Mucosa of descending colon (tissue), 3 donors: ENCODE measurements around the gene MAGI1. TPM values are rescaled to one million over a fixed set of nuclear protein-coding genes. Genes with fewer than 3 reads are reported as not detected.
"Not testable (repeated sequence)": the region's sequence is repeated elsewhere in the genome, so short reads cannot be mapped to it uniquely, and the experiment has no call there.

Experiments used
- ATAC-seq: fragments of 200-7000 bp; cut with Tn5 transposase; one replicate; pipeline ENCODE4 v1.9.1; 2020; ENCODE audit warnings: mild to moderate bottlenecking, moderate library complexity
- DNase-seq, 3 donors: peaks; one replicate each; pipeline ENCODE4 v3.0.0-alpha.2; 2020
- H3K36me3 ChIP-seq: fragments of 200-600 bp; one replicate; pipeline ENCODE4 v1.8.0; 2021; ENCODE audit warnings: low read depth, mild to moderate bottlenecking
- H3K4me1 ChIP-seq: fragments of 200-600 bp; one replicate; pipeline ENCODE4 v1.8.0; 2021; ENCODE audit warnings: low read depth, mild to moderate bottlenecking
- H3K4me3 ChIP-seq: fragments of 200-600 bp; one replicate; pipeline ENCODE4 v1.8.0; 2021; ENCODE audit warnings: mild to moderate bottlenecking
- H3K9me3 ChIP-seq: fragments of 200-600 bp; one replicate; pipeline ENCODE4 v1.8.0; 2021; ENCODE audit warnings: mild to moderate bottlenecking
- intact Hi-C, 2 donors: fragments of 100-400 bp; cut with DNase I in 1 of 2; cut with micrococcal nuclease in 1 of 2; formaldehyde crosslinking; loops; one replicate each; pipeline versions ENCODE4 v1.11.0 to v1.11.1; 2022; cut with DNase I, micrococcal nuclease
- total RNA-seq, 3 donors: library from RNA; stranded (reverse); fragmentation: NEBNext Ultra II Directional in 2 of 3; extraction: Animal tissue kit (Norgen Biotek cat#: 25700) in 2 of 3; gene quantifications; one replicate each; pipeline versions ENCODE4 v1.2.1 to v1.2.4, GENCODE V29; 2021 to 2023
- TF ChIP-seq, protein P1 (sequence below): fragments of 200-600 bp; IDR thresholded peaks from one replicate; pipeline ENCODE4 v1.8.0; 2022; ENCODE audit warnings: antibody characterized with exemption, mild to moderate bottlenecking
- donor health status: DM: no; HTN: no; CAD: no; lungs with moderate emphysema.
- donor health status: DM: no; HTN: no; CAD: no.
- donor health status: DM: no; HTN: yes; CAD: no.

The MAGI1 gene
- total RNA-seq, 3 donors from 2014 or later = 41.9 to 59.6 (median 45.6) TPM

DNA sequence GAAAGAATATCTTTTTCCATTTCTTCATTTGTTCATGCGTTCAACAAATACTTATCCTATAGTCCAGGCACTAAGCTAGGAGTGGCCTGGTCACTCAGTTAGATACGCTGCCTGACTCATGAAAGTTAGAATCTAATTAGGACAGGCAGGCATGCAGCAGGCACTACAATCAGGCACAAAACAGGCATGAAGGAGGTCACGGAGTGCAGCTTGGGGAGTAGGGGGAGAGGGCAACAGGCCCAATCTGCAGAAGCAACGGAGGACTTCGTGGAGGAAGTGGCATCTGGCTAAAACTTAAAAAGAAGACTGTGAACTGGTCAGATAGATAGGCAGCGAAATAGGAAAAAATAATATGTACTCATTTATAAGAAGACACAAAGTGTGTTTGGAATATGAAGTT lies 420.9 kb downstream of the MAGI1 start:
- TF ChIP-seq, protein P1, sequence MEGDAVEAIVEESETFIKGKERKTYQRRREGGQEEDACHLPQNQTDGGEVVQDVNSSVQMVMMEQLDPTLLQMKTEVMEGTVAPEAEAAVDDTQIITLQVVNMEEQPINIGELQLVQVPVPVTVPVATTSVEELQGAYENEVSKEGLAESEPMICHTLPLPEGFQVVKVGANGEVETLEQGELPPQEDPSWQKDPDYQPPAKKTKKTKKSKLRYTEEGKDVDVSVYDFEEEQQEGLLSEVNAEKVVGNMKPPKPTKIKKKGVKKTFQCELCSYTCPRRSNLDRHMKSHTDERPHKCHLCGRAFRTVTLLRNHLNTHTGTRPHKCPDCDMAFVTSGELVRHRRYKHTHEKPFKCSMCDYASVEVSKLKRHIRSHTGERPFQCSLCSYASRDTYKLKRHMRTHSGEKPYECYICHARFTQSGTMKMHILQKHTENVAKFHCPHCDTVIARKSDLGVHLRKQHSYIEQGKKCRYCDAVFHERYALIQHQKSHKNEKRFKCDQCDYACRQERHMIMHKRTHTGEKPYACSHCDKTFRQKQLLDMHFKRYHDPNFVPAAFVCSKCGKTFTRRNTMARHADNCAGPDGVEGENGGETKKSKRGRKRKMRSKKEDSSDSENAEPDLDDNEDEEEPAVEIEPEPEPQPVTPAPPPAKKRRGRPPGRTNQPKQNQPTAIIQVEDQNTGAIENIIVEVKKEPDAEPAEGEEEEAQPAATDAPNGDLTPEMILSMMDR = no peak
- no peaks in the 10 kb centered on the region for H3K4me1 ChIP-seq
- ATAC-seq = no peak

DNA sequence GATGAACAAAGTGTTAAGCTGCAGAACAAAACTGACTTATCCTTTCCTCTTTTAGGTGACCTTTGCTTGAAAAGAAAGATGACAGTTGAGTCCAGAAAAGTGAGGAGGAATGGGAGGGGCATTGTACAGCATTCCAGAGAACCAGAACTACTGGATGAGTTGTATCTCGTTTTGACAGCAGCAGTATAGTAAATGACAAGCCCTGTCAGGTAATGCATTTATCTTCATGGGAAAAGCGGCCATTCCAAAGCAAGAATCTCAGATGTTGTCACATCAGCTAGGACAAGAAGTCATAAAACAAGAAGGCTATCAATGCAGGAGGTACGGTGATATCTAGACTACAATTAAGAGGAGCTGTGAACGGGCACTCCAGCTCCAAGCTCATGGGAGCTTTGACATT lies 421.5 kb downstream of the MAGI1 start:
- Histone ChIP-seq H3K4me3 (no peak overlapping the region), H3K36me3 (no peaks in the 10 kb centered on the region), H3K9me3 (no peaks in the 10 kb centered on the region), H3K4me1 (no peaks in the 10 kb centered on the region)
- TF ChIP-seq, protein P1 = no peak
- ATAC-seq (no peak), DNase-seq (no peak)
- intact Hi-C loops = no loop called here

More for the DNA sequence above, 420.9 kb downstream of the MAGI1 start:
- Histone ChIP-seq H3K36me3 (no peaks in the 10 kb centered on the region), H3K9me3 (no peaks in the 10 kb centered on the region), H3K4me3 (no peak overlapping the region)
- intact Hi-C loops = no loop called here
- no peak for DNase-seq

DNA sequence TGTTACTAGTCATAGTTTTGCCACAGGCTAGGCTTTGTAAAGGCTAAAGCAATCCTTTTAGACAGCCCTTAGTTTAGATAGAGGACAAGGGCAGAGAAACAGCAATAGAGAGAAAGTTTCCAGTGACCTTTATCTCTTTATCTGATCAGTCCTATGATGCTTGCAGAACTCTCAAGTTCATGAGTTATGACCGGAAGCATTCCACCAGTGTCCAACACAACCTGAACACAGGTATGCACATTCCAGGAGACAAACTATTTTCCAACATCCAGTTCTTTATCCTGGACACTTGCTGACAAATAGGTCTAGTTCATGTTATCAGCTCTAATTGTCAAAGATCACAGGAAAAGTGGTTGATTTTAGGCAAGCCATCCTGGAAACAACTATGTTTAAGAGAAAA lies 422.2 kb downstream of the MAGI1 start:
- no peak for ATAC-seq
- DNase-seq = no peak

DNA sequence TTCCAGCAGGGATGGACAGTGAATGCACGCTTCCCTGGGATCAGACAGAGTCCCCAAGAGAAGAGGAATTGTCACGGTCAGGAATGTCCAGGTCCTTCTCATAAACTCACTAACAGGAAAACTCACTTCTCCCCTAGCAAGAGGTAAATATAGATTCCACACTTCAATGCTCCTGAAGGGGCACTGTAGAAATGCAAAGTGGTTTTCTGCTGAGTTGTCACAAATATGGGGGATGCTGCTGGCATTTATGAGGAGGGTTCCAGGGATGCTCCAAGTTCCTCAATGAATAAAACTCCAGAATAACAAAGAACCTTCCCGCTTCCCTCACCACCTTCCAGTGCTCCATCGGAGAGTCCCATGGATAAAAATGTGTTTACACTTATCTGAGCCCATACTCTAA lies 423.4 kb downstream of the MAGI1 start:
- H3K9me3 ChIP-seq = no peaks in the 10 kb centered on the region
- no peaks in the 10 kb centered on the region for H3K4me1 ChIP-seq
- intact Hi-C loops = no loop called here
- DNase-seq (no peak), ATAC-seq (no peak)
- no peaks in the 10 kb centered on the region for H3K36me3 ChIP-seq
- TF ChIP-seq, protein P1 = no peak
- no peak overlapping the region for H3K4me3 ChIP-seq

More for the DNA sequence above, 422.2 kb downstream of the MAGI1 start:
- intact Hi-C loops = no loop called here
- TF ChIP-seq, protein P1 = no peak
- Histone ChIP-seq H3K36me3 (no peaks in the 10 kb centered on the region), H3K4me3 (no peak overlapping the region), H3K9me3 (no peaks in the 10 kb centered on the region), H3K4me1 (no peaks in the 10 kb centered on the region)

DNA sequence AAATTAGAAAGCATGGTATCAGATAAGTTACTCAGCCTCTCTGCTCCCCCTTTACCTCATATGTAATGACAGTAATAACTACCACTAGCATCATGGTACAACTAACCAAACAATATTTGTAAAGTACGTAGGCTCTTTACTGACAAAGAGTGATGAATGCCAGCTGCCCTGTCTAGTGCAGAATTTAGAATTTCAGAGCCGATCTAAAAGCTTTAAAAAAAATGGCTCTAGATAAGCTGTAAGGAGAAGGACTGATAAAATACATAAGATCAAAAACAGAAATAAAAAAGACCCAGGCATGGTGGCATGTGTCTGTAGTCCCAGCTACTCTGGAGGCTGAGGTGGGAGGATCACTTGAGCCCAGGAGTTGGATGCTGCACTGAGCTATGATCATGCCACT lies 424.1 kb downstream of the MAGI1 start:
- DNase-seq (no peak), ATAC-seq (no peak)
- Histone ChIP-seq H3K9me3 (no peaks in the 10 kb centered on the region), H3K4me1 (no peaks in the 10 kb centered on the region), H3K4me3 (no peak overlapping the region), H3K36me3 (no peaks in the 10 kb centered on the region)
- intact Hi-C loops = no loop called here
- TF ChIP-seq, protein P1 = no peak

DNA sequence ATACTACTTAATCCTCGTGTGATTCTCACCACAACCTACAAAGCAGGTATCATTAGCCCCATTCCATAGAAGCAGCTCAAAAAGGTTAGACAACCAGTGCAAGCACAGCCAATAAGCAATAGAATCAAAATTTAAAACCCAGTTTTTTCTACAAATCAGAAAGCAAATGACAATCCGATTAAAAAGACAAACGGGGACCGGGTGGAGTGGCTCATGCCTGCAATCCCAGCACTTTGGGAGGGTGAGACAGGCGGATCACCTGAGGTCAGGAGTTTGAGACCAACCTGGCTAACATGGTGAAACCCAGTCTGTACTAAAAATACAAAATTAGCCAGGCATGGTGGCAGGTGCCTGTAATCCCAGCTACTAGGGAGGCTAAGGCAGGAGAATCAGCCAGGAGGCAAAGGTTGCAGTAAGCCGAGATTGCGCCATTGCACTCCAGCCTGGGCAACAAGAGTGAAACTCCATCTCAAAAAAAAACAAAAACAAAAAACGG lies 430.7 kb downstream of the MAGI1 start:
- H3K4me1 ChIP-seq, DNase-seq, ATAC-seq, H3K9me3 ChIP-seq, H3K4me3 ChIP-seq, H3K36me3 ChIP-seq, intact Hi-C loops: not testable (repeated sequence)
